SK-N-MC (cell line): ENCODE data around the gene GDAP2.

Experiments used
- EZH2 ChIP-seq: fragments of 200-600 bp; sonication (generic); IDR thresholded peaks from one replicate; pipeline ENCODE4 v1.6.1; 2017; ENCODE audit warnings: antibody characterized with exemption
- FOXP2 ChIP-seq: optimal IDR thresholded peaks from 2 replicates; pipeline ENCODE3; 2011; ENCODE audit warnings: mild to moderate bottlenecking, moderate library complexity; ENCODE audit not compliant: insufficient read depth; ENCODE audit errors: extremely low read length, control extremely low read depth
- POLR2AphosphoS5 ChIP-seq: IDR thresholded peaks from 2 replicates; pipeline ENCODE4 v1.6.1; 2012; ENCODE audit warnings: mild to moderate bottlenecking, low read depth, low read length, borderline replicate concordance

DNA sequence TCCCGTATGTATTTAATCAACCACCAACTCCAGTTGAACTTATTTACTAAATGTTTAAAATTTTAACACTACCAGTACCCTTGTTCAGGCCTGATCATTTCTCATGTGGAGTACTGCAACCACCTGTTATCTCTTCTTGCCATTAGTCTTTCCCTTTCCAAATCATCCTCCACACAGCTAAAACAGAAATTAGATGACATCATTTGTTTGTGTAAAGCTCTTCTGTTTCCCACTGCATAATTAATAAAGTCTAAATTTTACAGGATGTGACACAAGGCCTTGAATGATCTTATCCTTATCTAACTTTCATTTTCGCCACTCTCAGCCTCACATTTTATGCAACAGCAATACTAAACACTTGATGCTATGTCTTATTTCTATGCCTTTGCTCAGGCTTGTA is 24.4 kb downstream of the GDAP2 start:
- no peak for TF ChIP-seq EZH2
- TF ChIP-seq POLR2AphosphoS5, result no peak
- no peak for TF ChIP-seq FOXP2
